Measurements from ENCODE around the gene POU2F1. TPM values are rescaled to one million over a fixed set of nuclear protein-coding genes. Genes with fewer than 3 reads are reported as not detected.
A peak's percentile ranks its signal among the peaks of the same experiment; 100 is the strongest.

POU2F1 gene
- total RNA-seq, 1 experiment from 2014 or later, result 25.0 TPM

DNA sequence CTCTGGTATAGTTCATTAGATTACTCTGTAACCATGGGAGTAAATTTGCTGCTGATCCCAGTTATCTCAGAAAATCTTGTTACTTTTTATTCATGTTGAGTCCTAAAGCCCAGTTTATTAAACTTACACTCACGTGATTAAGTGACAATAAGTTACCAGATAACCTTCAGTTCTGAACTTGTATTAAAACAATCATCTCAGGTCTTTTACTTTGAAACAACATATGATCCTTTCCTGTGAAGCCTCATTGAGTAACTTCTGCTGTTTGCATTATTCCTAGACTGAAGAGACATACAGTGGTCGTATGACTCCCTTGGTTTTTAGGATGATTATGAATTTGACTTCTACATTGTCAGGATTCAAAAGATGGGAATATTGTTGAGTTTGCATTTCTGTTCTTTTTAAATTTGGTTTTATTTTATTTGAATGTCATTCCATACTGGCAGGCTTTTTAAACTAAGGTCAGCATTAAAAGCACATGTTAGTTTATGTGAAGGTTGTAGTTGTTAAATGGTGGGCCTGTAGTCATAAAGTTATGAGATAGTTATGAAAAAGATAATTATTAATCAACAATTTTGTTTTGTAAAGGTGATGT is 179.8 kb downstream of the POU2F1 start:
- H3K27ac ChIP-seq (ENCODE audit: low read depth, low read length, poor library complexity, severe bottlenecking), result no peak overlapping the region
- ChIA-PET CTCF (no interaction called here), POLR2A (ENCODE audit: low non-redundant PET) (no interaction called here)
- no peak overlapping the region for H3K4me3 ChIP-seq (ENCODE audit: low read depth, low read length, poor library complexity, severe bottlenecking)
- peaks cover 19% of the 10 kb centered on the region for H3K36me3 ChIP-seq (ENCODE audit: insufficient read depth, low read length, poor library complexity, severe bottlenecking)
- no peak for TF ChIP-seq EZH2 (IDR thresholded peaks at IDR 0.05; ENCODE audit: borderline replicate concordance, low read depth, low read length, poor library complexity, severe bottlenecking)
- TF ChIP-seq, protein P1, sequence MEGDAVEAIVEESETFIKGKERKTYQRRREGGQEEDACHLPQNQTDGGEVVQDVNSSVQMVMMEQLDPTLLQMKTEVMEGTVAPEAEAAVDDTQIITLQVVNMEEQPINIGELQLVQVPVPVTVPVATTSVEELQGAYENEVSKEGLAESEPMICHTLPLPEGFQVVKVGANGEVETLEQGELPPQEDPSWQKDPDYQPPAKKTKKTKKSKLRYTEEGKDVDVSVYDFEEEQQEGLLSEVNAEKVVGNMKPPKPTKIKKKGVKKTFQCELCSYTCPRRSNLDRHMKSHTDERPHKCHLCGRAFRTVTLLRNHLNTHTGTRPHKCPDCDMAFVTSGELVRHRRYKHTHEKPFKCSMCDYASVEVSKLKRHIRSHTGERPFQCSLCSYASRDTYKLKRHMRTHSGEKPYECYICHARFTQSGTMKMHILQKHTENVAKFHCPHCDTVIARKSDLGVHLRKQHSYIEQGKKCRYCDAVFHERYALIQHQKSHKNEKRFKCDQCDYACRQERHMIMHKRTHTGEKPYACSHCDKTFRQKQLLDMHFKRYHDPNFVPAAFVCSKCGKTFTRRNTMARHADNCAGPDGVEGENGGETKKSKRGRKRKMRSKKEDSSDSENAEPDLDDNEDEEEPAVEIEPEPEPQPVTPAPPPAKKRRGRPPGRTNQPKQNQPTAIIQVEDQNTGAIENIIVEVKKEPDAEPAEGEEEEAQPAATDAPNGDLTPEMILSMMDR (conservative IDR thresholded peaks at IDR 0.05; ENCODE audit: low read depth, low read length), result no peak
- DNase-seq (ENCODE audit: low spot score), result no peak
- intact Hi-C loops (cut with micrococcal nuclease; ENCODE audit: unreplicated experiment), result loop anchor here (5.0 kb wide), 2 partner anchors 42 to 132 kb away; no protein-coding TSS in a partner anchor
- H3K9me3 ChIP-seq (ENCODE audit: low read depth, low read length, poor library complexity, severe bottlenecking), result no peaks in the 10 kb centered on the region
- H3K4me1 ChIP-seq (ENCODE audit: insufficient read depth, low read length, poor library complexity, severe bottlenecking), result no peaks in the 10 kb centered on the region
- H3K27me3 ChIP-seq (replicated peaks; ENCODE audit: insufficient read depth, low read depth, low read length, poor library complexity), result no peaks in the 10 kb centered on the region
- BruUV-seq (replicated peaks), result no TSS peak

GRCh38 chr1:167401260-167401873 is 180.7 kb downstream of the POU2F1 start:
- intact Hi-C loops (cut with micrococcal nuclease; ENCODE audit: unreplicated experiment), result loop anchor here (5.0 kb wide), 2 partner anchors 41 to 131 kb away; no protein-coding TSS in a partner anchor
- peak; percentile 27 for DNase-seq (ENCODE audit: low spot score)
- no peaks in the 10 kb centered on the region for H3K4me1 ChIP-seq (ENCODE audit: insufficient read depth, low read length, poor library complexity, severe bottlenecking)
- BruUV-seq (replicated peaks), result no TSS peak
- no peak overlapping the region for H3K27ac ChIP-seq (ENCODE audit: low read depth, low read length, poor library complexity, severe bottlenecking)
- ChIA-PET POLR2A (ENCODE audit: low non-redundant PET) (no interaction called here), CTCF (no interaction called here)
- H3K4me3 ChIP-seq (ENCODE audit: low read depth, low read length, poor library complexity, severe bottlenecking), result no peak overlapping the region
- TF ChIP-seq, protein P1 (conservative IDR thresholded peaks at IDR 0.05; ENCODE audit: low read depth, low read length), result peak; percentile 69
- TF ChIP-seq EZH2 (IDR thresholded peaks at IDR 0.05; ENCODE audit: borderline replicate concordance, low read depth, low read length, poor library complexity, severe bottlenecking), result no peak
- H3K9me3 ChIP-seq (ENCODE audit: low read depth, low read length, poor library complexity, severe bottlenecking), result no peaks in the 10 kb centered on the region
- no peaks in the 10 kb centered on the region for H3K27me3 ChIP-seq (replicated peaks; ENCODE audit: insufficient read depth, low read depth, low read length, poor library complexity)
- H3K36me3 ChIP-seq (ENCODE audit: insufficient read depth, low read length, poor library complexity, severe bottlenecking), result peaks cover 13% of the 10 kb centered on the region

DNA sequence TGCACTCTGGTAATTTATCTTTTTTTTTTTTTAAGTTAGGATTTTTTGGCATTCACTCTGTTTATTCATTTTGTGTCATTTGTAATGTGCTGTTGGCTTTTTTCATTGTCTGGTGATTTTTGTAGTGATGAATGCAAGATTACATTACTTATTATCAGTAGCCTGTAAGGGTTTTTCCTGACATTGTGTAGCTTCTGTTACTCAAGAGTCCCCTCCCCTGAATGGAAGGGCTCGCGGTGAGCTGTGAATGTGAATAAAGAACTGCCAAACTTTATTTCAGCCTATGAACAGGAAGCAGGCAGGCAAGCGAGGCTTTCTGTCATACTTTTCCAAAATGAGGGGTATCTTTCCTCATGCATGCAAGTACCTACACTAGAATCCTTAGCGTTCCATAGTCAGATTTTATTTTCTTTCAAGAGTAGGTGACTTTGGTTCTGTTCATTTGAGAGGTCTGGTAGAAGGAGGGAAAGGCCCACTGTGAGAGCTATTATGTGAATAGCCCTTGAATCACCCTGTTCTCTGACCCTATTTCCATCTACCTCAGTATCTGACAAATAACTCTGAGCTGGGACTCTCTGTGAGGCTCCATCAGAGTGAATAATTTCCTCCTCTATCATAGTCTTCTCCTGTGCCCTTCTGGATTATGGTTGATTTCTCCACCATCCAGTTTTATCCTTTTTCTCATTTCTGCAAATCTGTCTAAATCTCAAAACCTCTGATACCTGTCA is 183.6 kb downstream of the POU2F1 start:
- Histone ChIP-seq H3K36me3 (ENCODE audit: insufficient read depth, low read length, poor library complexity, severe bottlenecking) (peaks cover 7% of the 10 kb centered on the region), H3K27me3 (replicated peaks; ENCODE audit: insufficient read depth, low read depth, low read length, poor library complexity) (no peaks in the 10 kb centered on the region), H3K9me3 (ENCODE audit: low read depth, low read length, poor library complexity, severe bottlenecking) (no peaks in the 10 kb centered on the region), H3K4me3 (ENCODE audit: low read depth, low read length, poor library complexity, severe bottlenecking) (no peak overlapping the region), H3K27ac (ENCODE audit: low read depth, low read length, poor library complexity, severe bottlenecking) (no peak overlapping the region), H3K4me1 (ENCODE audit: insufficient read depth, low read length, poor library complexity, severe bottlenecking) (no peaks in the 10 kb centered on the region)
- ChIA-PET POLR2A (ENCODE audit: low non-redundant PET) (no interaction called here), CTCF (no interaction called here)
- no peak for DNase-seq (ENCODE audit: low spot score)
- TF ChIP-seq, protein P1 (conservative IDR thresholded peaks at IDR 0.05; ENCODE audit: low read depth, low read length), result no peak
- no peak for TF ChIP-seq EZH2 (IDR thresholded peaks at IDR 0.05; ENCODE audit: borderline replicate concordance, low read depth, low read length, poor library complexity, severe bottlenecking)
- no TSS peak for BruUV-seq (replicated peaks)
- intact Hi-C loops (cut with micrococcal nuclease; ENCODE audit: unreplicated experiment), result loop anchor here (5.0 kb wide), 2 partner anchors 38 to 128 kb away; no protein-coding TSS in a partner anchor
